H1 (cell line): ENCODE data around the gene NPPA. TPM values are rescaled to one million over a fixed set of nuclear protein-coding genes. Genes with fewer than 3 reads are reported as not detected.

Source experiments
- CTCF ChIA-PET: fragments of 300-600 bp; sonication (Branson Sonifier 250); formaldehyde crosslinking; loops from one replicate; lab custom pipeline; 2021; ENCODE audit not compliant: partially characterized antibody; lab: Charles Lee
- POLR2A ChIA-PET: fragments of 300-600 bp; sonication (Branson Sonifier 250); formaldehyde crosslinking; loops from one replicate; lab custom pipeline; 2021; ENCODE audit warnings: inconsistent platforms; ENCODE audit not compliant: partially characterized antibody; lab: Charles Lee
- DNase-seq, 2 experiments: peaks; one replicate each; pipeline versions ENCODE4 v3.0.0 to v3.0.0-alpha.2; 2010 to 2022; ENCODE audit warnings: low spot score in 2 of 2, low read depth in 1 of 2, mixed read lengths in 1 of 2
- FAIRE-seq: peaks from 2 replicates; lab custom pipeline; 2011; peaks lifted over from hg19 to GRCh38; lab: Jason Lieb, UNC
- H2AFZ ChIP-seq: 2 replicates; pipeline ENCODE4 v1.8.1; 2012; ENCODE audit warnings: low read length, inconsistent platforms
- H2AK5ac ChIP-seq: 2 replicates; pipeline ENCODE4 v1.6.1; 2013; ENCODE audit warnings: low read depth, low read length
- H2BK120ac ChIP-seq: replicated peaks from 2 replicates; pipeline ENCODE3; 2013; ENCODE audit warnings: low read depth, low read length, inconsistent platforms
- H2BK12ac ChIP-seq: 2 replicates; pipeline ENCODE4 v1.6.1; 2013; ENCODE audit warnings: low read depth, low read length
- H2BK15ac ChIP-seq: 2 replicates; pipeline ENCODE4 v1.6.1; 2013; ENCODE audit warnings: low read length
- H2BK20ac ChIP-seq: 2 replicates; pipeline ENCODE4 v1.6.1; 2013; ENCODE audit warnings: low read length
- H2BK5ac ChIP-seq: 2 replicates; pipeline ENCODE4 v1.6.1; 2013; ENCODE audit warnings: low read depth, low read length
- H3K14ac ChIP-seq: 2 replicates; pipeline ENCODE4 v1.6.1; 2013; ENCODE audit warnings: inconsistent platforms; ENCODE audit not compliant: insufficient read length
- H3K18ac ChIP-seq: 2 replicates; pipeline ENCODE4 v1.6.1; 2013; ENCODE audit warnings: low read length; ENCODE audit errors: extremely low read depth
- H3K23ac ChIP-seq: 2 replicates; pipeline ENCODE4 v1.6.1; 2013; ENCODE audit warnings: inconsistent platforms; ENCODE audit not compliant: insufficient read length
- H3K23me2 ChIP-seq: 2 replicates; pipeline ENCODE4 v1.6.1; 2013; ENCODE audit warnings: low read depth, low read length
- H3K27ac ChIP-seq: 2 replicates; pipeline ENCODE4 v1.6.1; 2011; ENCODE audit warnings: low read depth, low read length, inconsistent platforms
- H3K27me3 ChIP-seq, 4 experiments: replicated peaks in 1 of 4; 1 replicate in 1 of 4; 2 replicates in 3 of 4; pipeline versions ENCODE4 v1.6.1 to v1.8.1; 2011 to 2013; ENCODE audit warnings: low read length in 3 of 4, mild to moderate bottlenecking in 3 of 4, inconsistent platforms in 2 of 4, mixed read lengths in 2 of 4, moderate library complexity in 1 of 4; ENCODE audit not compliant: control insufficient read depth in 3 of 4, insufficient read depth in 3 of 4; ENCODE audit errors: extremely low read depth in 1 of 4
- H3K36me3 ChIP-seq, 4 experiments: 2 replicates each; pipeline versions ENCODE4 v1.6.1 to v1.8.1; 2011 to 2013; ENCODE audit warnings: mild to moderate bottlenecking in 4 of 4, low read length in 3 of 4, moderate library complexity in 2 of 4, control low read depth in 1 of 4, inconsistent platforms in 1 of 4; ENCODE audit not compliant: insufficient read depth in 4 of 4, control insufficient read depth in 2 of 4
- H3K4ac ChIP-seq: replicated peaks from 2 replicates; pipeline ENCODE3; 2013; ENCODE audit warnings: low read length, low read depth, mixed read lengths, inconsistent platforms; ENCODE audit not compliant: insufficient read length
- H3K4me1 ChIP-seq, 4 experiments: replicated peaks in 1 of 4; 1 replicate in 1 of 4; 2 replicates in 3 of 4; pipeline versions ENCODE4 v1.6.1 to v1.8.1; 2011 to 2013; ENCODE audit warnings: low read length in 3 of 4, inconsistent platforms in 2 of 4, mixed read lengths in 1 of 4; ENCODE audit not compliant: insufficient read depth in 4 of 4, control insufficient read depth in 3 of 4
- H3K4me2 ChIP-seq, 2 experiments: 2 replicates each; pipeline versions ENCODE4 v1.6.1 to v1.8.1; 2011 to 2013; ENCODE audit warnings: low read depth in 2 of 2, low read length in 2 of 2, control low read depth in 1 of 2, inconsistent platforms in 1 of 2, mild to moderate bottlenecking in 1 of 2; ENCODE audit not compliant: insufficient read depth in 1 of 2
- H3K4me3 ChIP-seq, 4 experiments: fragments of 200-600, 300-600 bp in 1 of 4; sonication (generic), shearing (Covaris generic), sonication (Bioruptor Twin) in 1 of 4; 2 replicates each; pipeline versions ENCODE4 v1.5.1 to v1.8.1; 2011 to 2016; ENCODE audit warnings: low read length in 4 of 4, low read depth in 3 of 4, control low read depth in 2 of 4, inconsistent platforms in 2 of 4, mild to moderate bottlenecking in 2 of 4, mixed read lengths in 1 of 4, moderate library complexity in 1 of 4; ENCODE audit not compliant: insufficient read depth in 2 of 4; ENCODE audit errors: extremely low read depth in 1 of 4
- H3K56ac ChIP-seq: replicated peaks from 2 replicates; pipeline ENCODE3; 2013; ENCODE audit warnings: low read depth, mild to moderate bottlenecking, mixed read lengths, low read length, inconsistent platforms; ENCODE audit not compliant: insufficient read length
- H3K79me1 ChIP-seq: 2 replicates; pipeline ENCODE4 v1.6.1; 2013; ENCODE audit warnings: low read depth, low read length, control low read depth
- H3K79me2 ChIP-seq, 2 experiments: 2 replicates each; pipeline versions ENCODE4 v1.6.1 to v1.8.1; 2012 to 2013; ENCODE audit warnings: low read length in 2 of 2, mild to moderate bottlenecking in 2 of 2, inconsistent platforms in 1 of 2; ENCODE audit not compliant: insufficient read depth in 2 of 2, control insufficient read depth in 1 of 2
- H3K9ac ChIP-seq, 4 experiments: replicated peaks in 1 of 4; 1 replicate in 1 of 4; 2 replicates in 3 of 4; pipeline versions ENCODE4 v1.6.1 to v1.8.1; 2011 to 2013; ENCODE audit warnings: low read depth in 3 of 4, low read length in 3 of 4, control low read depth in 2 of 4, mild to moderate bottlenecking in 2 of 4, moderate library complexity in 2 of 4, inconsistent platforms in 1 of 4; ENCODE audit errors: extremely low read depth in 1 of 4
- H3K9me3 ChIP-seq, 2 experiments: 2 replicates each; pipeline versions ENCODE4 v1.6.1 to v1.8.1; 2012 to 2013; ENCODE audit warnings: mild to moderate bottlenecking in 2 of 2, moderate library complexity in 2 of 2, control low read depth in 1 of 2, inconsistent platforms in 1 of 2, low read depth in 1 of 2, low read length in 1 of 2, mixed read lengths in 1 of 2; ENCODE audit not compliant: insufficient read depth in 2 of 2
- H4K20me1 ChIP-seq, 2 experiments: replicated peaks in 1 of 2; 2 replicates each; pipeline versions ENCODE3 to v1.8.1; 2011 to 2013; ENCODE audit warnings: inconsistent platforms in 2 of 2, low read length in 2 of 2, mild to moderate bottlenecking in 1 of 2; ENCODE audit not compliant: insufficient read depth in 2 of 2, control insufficient read depth in 1 of 2
- H4K5ac ChIP-seq: 2 replicates; pipeline ENCODE4 v1.6.1; 2013; ENCODE audit warnings: low read length, low read depth, mixed read lengths, inconsistent platforms; ENCODE audit not compliant: insufficient read length
- H4K8ac ChIP-seq: 2 replicates; pipeline ENCODE4 v1.8.0; 2013; ENCODE audit warnings: mild to moderate bottlenecking, moderate library complexity, low read length, inconsistent platforms; ENCODE audit not compliant: insufficient read depth; ENCODE audit errors: extremely low read depth
- H4K91ac ChIP-seq: replicated peaks from 2 replicates; pipeline ENCODE3; 2013; ENCODE audit warnings: low read length, mixed read lengths, inconsistent platforms; ENCODE audit not compliant: insufficient read length
- CBX8 ChIP-seq: fragments of 300-800, 300-1000 bp; sonication (generic); IDR thresholded peaks from 2 replicates; pipeline ENCODE4 v1.7.1; 2016; ENCODE audit warnings: low read depth, low read length, borderline replicate concordance
- EP300 ChIP-seq, 2 experiments: IDR thresholded peaks; 1 replicate in 1 of 2; 2 replicates in 1 of 2; pipeline ENCODE4 v1.6.1; 2011 to 2012; ENCODE audit warnings: low read depth in 2 of 2, low read length in 2 of 2, mild to moderate bottlenecking in 2 of 2, borderline replicate concordance in 1 of 2, inconsistent platforms in 1 of 2, moderate library complexity in 1 of 2
- MAX ChIP-seq: IDR thresholded peaks from 2 replicates; pipeline ENCODE4 v1.6.1; 2012; ENCODE audit warnings: inconsistent platforms
- NANOG ChIP-seq: IDR thresholded peaks from 2 replicates; pipeline ENCODE4 v1.6.1; 2011; ENCODE audit warnings: low read length, low read depth, mild to moderate bottlenecking, inconsistent platforms; ENCODE audit not compliant: insufficient read depth, poor library complexity, severe bottlenecking
- PHF8 ChIP-seq: fragments of 200-600 bp; sonication (generic); conservative IDR thresholded peaks from 2 replicates; pipeline ENCODE4 v1.7.1; 2012; ENCODE audit warnings: low read depth, mild to moderate bottlenecking, inconsistent platforms, low read length, moderate library complexity
- POU5F1 ChIP-seq: IDR thresholded peaks from 2 replicates; pipeline ENCODE4 v1.6.1; 2011; ENCODE audit warnings: low read depth, mild to moderate bottlenecking, low read length, moderate library complexity
- SAP30 ChIP-seq: fragments of 300-600 bp; sonication (generic); IDR thresholded peaks from 2 replicates; pipeline ENCODE4 v1.7.1; 2012; ENCODE audit warnings: low read length, moderate library complexity, mild to moderate bottlenecking, inconsistent platforms; ENCODE audit not compliant: insufficient read depth, insufficient replicate concordance
- SP1 ChIP-seq: IDR thresholded peaks from 2 replicates; pipeline ENCODE4 v1.6.1; 2011; ENCODE audit warnings: low read depth, low read length
- SP2 ChIP-seq: IDR thresholded peaks from 2 replicates; pipeline ENCODE4 v1.6.1; 2012; ENCODE audit warnings: mild to moderate bottlenecking, low read length, inconsistent platforms
- TBP ChIP-seq: IDR thresholded peaks from 2 replicates; pipeline ENCODE4 v1.6.1; 2011; ENCODE audit warnings: low read depth, low read length, improper control_type of control experiment
- TCF12 ChIP-seq: IDR thresholded peaks from 2 replicates; pipeline ENCODE4 v1.6.1; 2011; ENCODE audit warnings: low read depth, mild to moderate bottlenecking, low read length
- WGBS, 2 experiments: shearing (Covaris generic) in 1 of 2; methylation state at CpG; one replicate each; pipeline versions ENCODE4 v1.1.6 to v1.1.7; 2013 to 2015; ENCODE audit warnings: low lambda C conversion rate in 2 of 2, mixed read lengths in 2 of 2, inconsistent platforms in 1 of 2, low coverage in 1 of 2, missing lambda C conversion rate in 1 of 2; ENCODE audit not compliant: insufficient replicate concordance in 2 of 2, insufficient coverage in 1 of 2, insufficient read length in 1 of 2; ENCODE audit errors: extremely low coverage in 1 of 2, missing lambda C conversion rate in 1 of 2; 5-methylcytosine and 5-hydroxymethylcytosine counted together
- polyA plus RNA-seq, 7 experiments: library from polyadenylated mRNA; depleted of rRNA in 3 of 7; stranded (reverse) in 5 of 7; unstranded in 2 of 7; fragments of >200 nt in 5 of 7; fragments of 200-250 nt in 2 of 7; gene quantifications; 1 replicate in 5 of 7; 2 replicates in 1 of 7; 4 replicates in 1 of 7; pipeline versions ENCODE4 v1.2.1 to v1.2.3, GENCODE V29; 2011 to 2013; ENCODE audit warnings: missing spikeins in 2 of 7, mixed read lengths in 2 of 7
- total RNA-seq: library from RNA; stranded (reverse); fragmentation: NEBNext Ultra II Directional; extraction: Animal tissue kit (Norgen Biotek cat#: 25700); gene quantifications from 2 replicates; pipeline ENCODE4 v1.2.1, GENCODE V29; 2021

NPPA gene
- total and polyA plus RNA-seq, 2 of the 8 experiments (the other 6 are each of a cell fraction or from before 2014, with no cell fraction given): not detected

GRCh38 chr1:11879311-11880180 lies 32.0 kb upstream of the NPPA start:
- Histone ChIP-seq H2BK20ac (no peak overlapping the region), H3K27me3 (no peaks in the 10 kb centered on the region), H3K23ac (no peak overlapping the region), H3K18ac (no peak overlapping the region), H3K27ac (no peak overlapping the region), H3K4ac (no peak overlapping the region), H3K4me1 (peaks cover 0 to 10% (median 7%) of the 10 kb centered on the region in 4 experiments; a peak in 6 of 7 replicates), H4K91ac (no peak overlapping the region), H3K79me2 (no peaks in the 10 kb centered on the region), H2BK5ac (0 out of 2 replicates have a peak overlapping the region, but pooled peaks have one; percentile 16), H3K9me3 (peaks cover 0 to 2% of the 10 kb centered on the region in 2 experiments; a peak in 2 of 4 replicates), H3K56ac (no peak overlapping the region), H3K4me3 (no peak overlapping the region), H2AK5ac (peak overlapping the region; percentile 82; the same call in 1 of the 2 replicates), H2AFZ (no peak overlapping the region), H4K20me1 (no peaks in the 10 kb centered on the region), H2BK15ac (peak overlapping the region; percentile 72; the same call in 1 of the 2 replicates), H3K14ac (no peak overlapping the region), H3K9ac (no peak overlapping the region), H3K36me3 (no peaks in the 10 kb centered on the region), H3K4me2 (no peak overlapping the region), H2BK12ac (0 out of 2 replicates have a peak overlapping the region, but pooled peaks have one; percentile 29), H3K23me2 (no peaks in the 10 kb centered on the region), H3K79me1 (no peaks in the 10 kb centered on the region), H4K8ac (peak overlapping the region; percentile 14; the same call in 1 of the 2 replicates), H2BK120ac (no peak overlapping the region), H4K5ac (no peak overlapping the region)
- 96% methylated on average over 28 of the region's 28 CpGs; no CpG with 5 or more reads in 1 of the 2 experiments for WGBS, 2 experiments
- DNase-seq (no peak), FAIRE-seq (no peak)
- POLR2A ChIA-PET: interaction anchor here (0.9 to 9.5 kb wide), 3 partner anchors 24 to 125 kb away, joined by 3 to 109 read pairs (median 4); no protein-coding TSS in a partner anchor
- no peak for TF ChIP-seq CBX8
- no peak for TF ChIP-seq SP2
- TF ChIP-seq SAP30: no peak
- no peak for TF ChIP-seq TCF12
- no peak for TF ChIP-seq SP1
- TF ChIP-seq TBP: no peak
- no peak for TF ChIP-seq PHF8
- TF ChIP-seq POU5F1: no peak
- no peak for TF ChIP-seq MAX
- no peak for TF ChIP-seq EP300 (IDR thresholded peaks at IDR 0.05; ENCODE audit: borderline replicate concordance in 1 of 2, low read depth in 2 of 2, low read length in 2 of 2)
- TF ChIP-seq NANOG: no peak
- CTCF ChIA-PET: interaction anchor here (1.0 to 6.2 kb wide), 12 partner anchors 8 to 40 kb away, joined by 3 to 46 read pairs (median 6); partner anchors contain the start of genes NPPA and NPPB
